HEK293T (cell line): ENCODE measurements around the gene ADAMTS19.

ENCODE experiments used
- CTCF ChIA-PET: fragments of 350-600 bp; formaldehyde crosslinking; extraction: SDS; loops from one replicate; lab custom pipeline; 2021; ENCODE audit warnings: antibody characterized with exemption, inconsistent platforms; lab: Yijun Ruan, JAX
- POLR2A ChIA-PET: fragments of 350-600 bp; formaldehyde crosslinking; extraction: SDS; loops from one replicate; lab custom pipeline; 2020; ENCODE audit warnings: antibody characterized with exemption, inconsistent platforms; lab: Yijun Ruan, JAX
- DNase-seq: peaks from one replicate; pipeline ENCODE4 v3.0.0; 2012; ENCODE audit warnings: mixed read lengths; ENCODE audit errors: extremely low spot score
- ARNT ChIP-seq: fragments of 450-650 bp; IDR thresholded peaks from 2 replicates; pipeline ENCODE4 v1.6.1; 2017; ENCODE audit warnings: mild to moderate bottlenecking
- BHLHE40 ChIP-seq: fragments of 450-650 bp; IDR thresholded peaks from 2 replicates; pipeline ENCODE4 v1.6.1; 2016; ENCODE audit warnings: mild to moderate bottlenecking, moderate library complexity, borderline replicate concordance
- CTBP1 ChIP-seq: fragments of 450-650 bp; IDR thresholded peaks from 2 replicates; pipeline ENCODE4 v1.6.1; 2016; ENCODE audit warnings: borderline replicate concordance
- ELF4 ChIP-seq: fragments of 450-650 bp; IDR thresholded peaks from 2 replicates; pipeline ENCODE4 v1.6.1; 2017; ENCODE audit warnings: antibody characterized with exemption
- FOXA1 ChIP-seq: fragments of 450-650 bp; IDR thresholded peaks from 2 replicates; pipeline ENCODE4 v1.6.1; 2016; ENCODE audit warnings: mild to moderate bottlenecking
- FOXK2 ChIP-seq: fragments of 450-650 bp; IDR thresholded peaks from 2 replicates; pipeline ENCODE4 v1.6.1; 2016; ENCODE audit warnings: mild to moderate bottlenecking
- FOXM1 ChIP-seq: fragments of 450-650 bp; IDR thresholded peaks from 2 replicates; pipeline ENCODE4 v1.6.1; 2017; ENCODE audit warnings: mild to moderate bottlenecking, borderline replicate concordance
- HDGF ChIP-seq: fragments of 450-650 bp; IDR thresholded peaks from 2 replicates; pipeline ENCODE4 v1.6.1; 2017; ENCODE audit warnings: antibody characterized with exemption, borderline replicate concordance
- L3MBTL2 ChIP-seq: fragments of 450-650 bp; conservative IDR thresholded peaks from 2 replicates; pipeline ENCODE4 v1.6.1; 2016; ENCODE audit warnings: mild to moderate bottlenecking
- LEF1 ChIP-seq: fragments of 450-650 bp; IDR thresholded peaks from 2 replicates; pipeline ENCODE4 v1.6.1; 2017; ENCODE audit warnings: mild to moderate bottlenecking, borderline replicate concordance
- NFRKB ChIP-seq: fragments of 450-650 bp; IDR thresholded peaks from 2 replicates; pipeline ENCODE4 v1.6.1; 2016; ENCODE audit warnings: mild to moderate bottlenecking, moderate library complexity
- SP1 ChIP-seq: fragments of 450-650 bp; IDR thresholded peaks from 2 replicates; pipeline ENCODE4 v1.6.1; 2017
- SUZ12 ChIP-seq: fragments of 450-650 bp; IDR thresholded peaks from 2 replicates; pipeline ENCODE4 v1.6.1; 2016; ENCODE audit warnings: mild to moderate bottlenecking
- TARDBP ChIP-seq: fragments of 450-650 bp; IDR thresholded peaks from 2 replicates; pipeline ENCODE4 v1.6.1; 2016
- ZNF384 ChIP-seq: fragments of 450-650 bp; IDR thresholded peaks from 2 replicates; pipeline ENCODE4 v1.6.1; 2016
- TF ChIP-seq, protein P1 (sequence below): fragments of 450-650 bp; IDR thresholded peaks from 2 replicates; pipeline ENCODE4 v1.6.1; 2016

ADAMTS19 gene

DNA sequence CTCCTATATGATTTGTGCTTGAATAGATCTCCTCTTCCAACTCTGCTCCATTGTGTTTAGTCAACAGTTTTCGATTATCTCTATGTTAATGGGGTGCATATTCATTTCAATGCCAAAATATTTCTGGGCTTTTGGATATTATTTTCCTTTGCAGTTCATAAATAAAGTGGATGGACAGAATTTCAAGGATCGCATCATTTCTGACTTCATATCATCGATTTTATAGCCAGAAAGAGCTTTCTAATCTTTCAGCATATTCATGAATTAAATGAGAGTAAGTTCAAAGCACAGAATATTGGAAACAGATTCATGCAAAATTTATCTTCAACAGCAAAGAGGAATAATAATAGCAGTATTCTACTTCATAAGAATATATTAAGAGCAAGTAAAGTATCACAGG is 227.8 kb downstream of the ADAMTS19 start:
- CTCF ChIA-PET, result no interaction called here
- POLR2A ChIA-PET, result no interaction called here
- no peak for TF ChIP-seq ELF4
- no peak for TF ChIP-seq BHLHE40
- TF ChIP-seq, protein P1, sequence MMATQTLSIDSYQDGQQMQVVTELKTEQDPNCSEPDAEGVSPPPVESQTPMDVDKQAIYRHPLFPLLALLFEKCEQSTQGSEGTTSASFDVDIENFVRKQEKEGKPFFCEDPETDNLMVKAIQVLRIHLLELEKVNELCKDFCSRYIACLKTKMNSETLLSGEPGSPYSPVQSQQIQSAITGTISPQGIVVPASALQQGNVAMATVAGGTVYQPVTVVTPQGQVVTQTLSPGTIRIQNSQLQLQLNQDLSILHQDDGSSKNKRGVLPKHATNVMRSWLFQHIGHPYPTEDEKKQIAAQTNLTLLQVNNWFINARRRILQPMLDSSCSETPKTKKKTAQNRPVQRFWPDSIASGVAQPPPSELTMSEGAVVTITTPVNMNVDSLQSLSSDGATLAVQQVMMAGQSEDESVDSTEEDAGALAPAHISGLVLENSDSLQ, result no peak
- TF ChIP-seq ZNF384, result no peak
- no peak for DNase-seq

DNA sequence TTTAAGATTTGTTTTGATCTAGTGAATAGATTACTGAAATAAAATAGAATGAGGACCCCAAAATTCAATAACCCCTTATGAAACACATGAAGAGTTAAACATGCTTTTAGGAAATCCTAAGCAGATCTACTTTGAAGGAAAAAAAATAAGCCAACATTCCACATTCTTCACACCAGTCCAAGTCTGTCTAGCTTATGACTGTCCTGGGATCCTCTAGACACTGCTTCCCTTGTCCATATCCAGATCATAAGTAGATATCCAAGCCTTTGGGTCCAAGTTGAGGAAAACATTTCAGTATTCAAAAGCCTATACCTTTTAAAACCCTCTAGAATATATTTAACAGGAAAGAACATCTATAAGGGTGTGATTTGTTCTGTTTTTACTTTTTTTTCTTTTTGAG is 228.9 kb downstream of the ADAMTS19 start:
- DNase-seq, result no peak
- CTCF ChIA-PET, result no interaction called here

DNA sequence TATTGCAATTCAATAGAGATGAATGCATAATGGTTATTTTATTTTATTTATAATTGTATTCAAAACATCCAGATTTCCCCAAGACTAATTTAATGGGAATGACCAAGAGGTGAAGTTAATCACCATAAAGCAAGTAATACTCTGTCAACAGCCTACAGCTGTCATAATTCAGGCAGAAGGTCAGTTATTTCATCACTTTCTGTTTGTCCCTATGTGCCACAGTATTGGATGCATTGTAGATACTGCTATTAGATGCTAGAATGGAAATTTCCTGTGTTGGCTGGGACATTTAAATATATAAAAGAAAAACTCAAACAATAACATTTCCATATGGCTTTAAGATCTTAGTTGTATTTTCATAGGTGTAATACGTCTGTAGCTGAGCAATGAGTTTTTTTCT is 231.1 kb downstream of the ADAMTS19 start:
- no peak for DNase-seq
- ChIA-PET POLR2A (no interaction called here), CTCF (no interaction called here)
- TF ChIP-seq ZNF384 (no peak), ELF4 (no peak), HDGF (no peak), FOXA1 (no peak), BHLHE40 (no peak), L3MBTL2 (no peak), CTBP1 (no peak), SUZ12 (no peak), ARNT (no peak), NFRKB (no peak)

More for the DNA sequence above, 228.9 kb downstream of the ADAMTS19 start:
- POLR2A ChIA-PET, result no interaction called here
- TF ChIP-seq CTBP1 (no peak), ZNF384 (no peak), SP1 (no peak), NFRKB (no peak), L3MBTL2 (no peak), BHLHE40 (no peak), FOXM1 (no peak), ARNT (no peak), TARDBP (no peak), FOXK2 (no peak), ELF4 (no peak)
- TF ChIP-seq, protein P1, result no peak

DNA sequence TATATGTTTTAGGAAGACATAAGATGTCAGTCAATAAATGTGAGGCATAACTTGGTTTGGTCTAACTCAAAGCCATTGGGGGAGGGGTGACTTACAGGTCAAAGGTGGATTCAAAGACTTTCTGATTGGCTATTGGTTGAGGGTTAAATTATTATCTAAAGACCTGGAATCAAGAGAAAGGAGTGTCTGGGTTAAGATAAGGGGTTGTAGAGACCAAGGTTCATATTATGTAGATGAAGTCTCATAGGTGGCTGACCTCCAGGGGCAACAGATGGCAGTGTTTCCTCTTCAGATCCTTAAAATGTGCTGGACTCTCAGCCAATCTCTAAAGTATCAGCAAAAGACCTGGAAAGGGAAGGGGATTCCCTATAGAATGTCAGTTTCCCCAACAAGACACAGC is 236.5 kb downstream of the ADAMTS19 start:
- no peak for DNase-seq
- POLR2A ChIA-PET, result no interaction called here
- CTCF ChIA-PET, result no interaction called here
- TF ChIP-seq FOXA1 (no peak), ARNT (no peak), SUZ12 (no peak), FOXK2 (no peak), L3MBTL2 (no peak), NFRKB (no peak), FOXM1 (no peak), SP1 (no peak), LEF1 (no peak), BHLHE40 (no peak), CTBP1 (no peak), HDGF (no peak)
- TF ChIP-seq, protein P1, result no peak

DNA sequence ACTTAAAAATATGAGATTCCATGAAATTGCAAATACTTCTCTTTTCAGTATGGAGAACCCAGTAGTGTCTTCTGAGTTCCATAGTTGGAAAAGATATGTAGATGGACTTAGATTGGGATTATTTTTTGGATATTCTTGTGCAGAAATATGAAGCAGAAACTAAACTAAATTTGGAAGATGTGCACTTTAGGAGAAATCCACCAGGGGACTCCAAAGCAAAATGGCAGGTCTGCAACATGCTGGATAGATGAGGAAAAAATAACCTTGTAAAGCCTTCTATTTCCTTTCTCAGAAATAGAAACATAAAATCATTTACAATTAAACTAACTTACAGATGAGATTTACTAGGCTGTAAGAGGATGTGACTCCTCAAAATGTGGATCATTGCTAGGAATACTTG is 238.6 kb downstream of the ADAMTS19 start:
- ChIA-PET CTCF (interaction anchor here (0.7 kb wide), 1 partner anchor 157 kb away, joined by 3 read pairs; no protein-coding TSS in a partner anchor), POLR2A (no interaction called here)
- TF ChIP-seq CTBP1 (no peak), ZNF384 (no peak), SUZ12 (no peak)
- TF ChIP-seq, protein P1, result no peak
- no peak for DNase-seq

DNA sequence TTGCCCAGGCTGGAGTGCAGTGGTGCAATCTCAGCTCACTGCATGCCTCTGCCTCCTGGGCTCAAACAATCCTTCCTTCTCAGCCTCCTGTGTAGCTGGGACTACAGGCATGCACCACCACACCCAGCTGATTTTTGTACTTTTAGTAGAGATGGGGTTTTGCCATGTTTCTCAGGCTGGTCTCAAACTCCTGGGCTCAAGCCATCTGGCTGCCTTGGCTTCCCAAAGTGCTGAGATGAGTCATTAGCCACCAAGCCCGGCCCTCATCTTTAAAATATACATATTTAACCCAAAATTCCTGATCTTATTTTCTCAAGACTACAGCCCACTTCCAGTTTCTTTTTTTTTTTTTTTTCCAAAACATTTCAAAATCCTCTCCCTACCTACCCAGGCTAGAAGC is 256.1 kb downstream of the ADAMTS19 start:
- POLR2A ChIA-PET, result no interaction called here
- CTCF ChIA-PET, result no interaction called here
- DNase-seq, result no peak
- TF ChIP-seq, protein P1, result no peak
- no peak for TF ChIP-seq LEF1
- TF ChIP-seq CTBP1, result no peak
- TF ChIP-seq ELF4, result no peak
